NCI-H146 (cell line): ENCODE data around the gene GABARAP.
A peak's percentile ranks its signal among the peaks of the same experiment; 100 is the strongest.

Experiments
- DNase-seq: peaks from one replicate; lab custom pipeline; 2025; lab: John Stamatoyannopoulos, UW

Gene GABARAP

GRCh38 chr17:7239091-7240027 lies 2.9 kb downstream of the GABARAP start, which contains the start of gene PHF23:
PHF23 (minus strand) TSS chr17:7239457; CDS start chr17:7239279, 178 bp downstream.
- peak; percentile 99 for DNase-seq

GRCh38 chr17:7238420-7239090 lies 3.7 kb downstream of the GABARAP start:
- DNase-seq: peak; percentile 54

- peak; percentile 73 for DNase-seq
Observed at GRCh38 chr17:7237761-7238419, 4.4 kb downstream of the GABARAP start.

- no peak for DNase-seq
Observed at GRCh38 chr17:7237266-7237760, 4.9 kb downstream of the GABARAP start.

- DNase-seq: no peak
Observed at GRCh38 chr17:7236808-7237207, 5.4 kb downstream of the GABARAP start.

- DNase-seq: no peak
Observed at GRCh38 chr17:7235693-7236665, 6.3 kb downstream of the GABARAP start.

- DNase-seq: peak; percentile 93
Observed at GRCh38 chr17:7234083-7234951, 7.9 kb downstream of the GABARAP start, which contains the start of gene DVL2. DVL2 (minus strand) TSS chr17:7234517; CDS start chr17:7234262, 255 bp downstream.

- no peak for DNase-seq
Observed at GRCh38 chr17:7233701-7234082, 8.6 kb downstream of the GABARAP start.

GRCh38 chr17:7232114-7232513 lies 10.1 kb downstream of the GABARAP start:
- no peak for DNase-seq

- DNase-seq: no peak
Observed at GRCh38 chr17:7229504-7229903, 12.7 kb downstream of the GABARAP start.

- no peak for DNase-seq
Observed at GRCh38 chr17:7228920-7229319, 13.3 kb downstream of the GABARAP start.

GRCh38 chr17:7226721-7227710 lies 15.2 kb downstream of the GABARAP start:
- DNase-seq: no peak

- DNase-seq: no peak
Observed at GRCh38 chr17:7225711-7226331, 16.4 kb downstream of the GABARAP start.

- no peak for DNase-seq
Observed at GRCh38 chr17:7224661-7225111, 17.6 kb downstream of the GABARAP start.

- no peak for DNase-seq
Observed at GRCh38 chr17:7224110-7224509, 18.1 kb downstream of the GABARAP start.

GRCh38 chr17:7223375-7223774 lies 18.9 kb downstream of the GABARAP start:
- DNase-seq: no peak

GRCh38 chr17:7222972-7223292 lies 19.3 kb downstream of the GABARAP start:
- no peak for DNase-seq
